ENCODE measurements around the gene IL15RA. TPM values are rescaled to one million over a fixed set of nuclear protein-coding genes. Genes with fewer than 3 reads are reported as not detected.

IL15RA gene
- total RNA-seq, 6 donors from 2014 or later, result 28.0 to 72.6 (median 35.1) TPM

- no peaks in the 10 kb centered on the region for H3K36me3 ChIP-seq
- H3K4me1 ChIP-seq, result peaks cover 17 to 41% (median 35%) of the 10 kb centered on the region in 4 donors
- H3K4me3 ChIP-seq, result peak overlapping the region; percentile 76 to 97 (median 77)
- peak; percentile 35 to 76 for ATAC-seq (ENCODE audit: low FRiP score in 2 of 2)
- WGBS, 2 donors, result 2 to 3% methylated on average over 23 to 29 of the region's 82 CpGs
- no peaks in the 10 kb centered on the region for H3K27me3 ChIP-seq
- TF ChIP-seq POLR2A (IDR thresholded peaks at IDR 0.05) (peak in 1 of 4 donors; percentile 49), EP300 (IDR thresholded peaks at IDR 0.05) (no peak), POLR2AphosphoS5 (IDR thresholded peaks at IDR 0.05) (no peak)
- TF ChIP-seq, protein P1, sequence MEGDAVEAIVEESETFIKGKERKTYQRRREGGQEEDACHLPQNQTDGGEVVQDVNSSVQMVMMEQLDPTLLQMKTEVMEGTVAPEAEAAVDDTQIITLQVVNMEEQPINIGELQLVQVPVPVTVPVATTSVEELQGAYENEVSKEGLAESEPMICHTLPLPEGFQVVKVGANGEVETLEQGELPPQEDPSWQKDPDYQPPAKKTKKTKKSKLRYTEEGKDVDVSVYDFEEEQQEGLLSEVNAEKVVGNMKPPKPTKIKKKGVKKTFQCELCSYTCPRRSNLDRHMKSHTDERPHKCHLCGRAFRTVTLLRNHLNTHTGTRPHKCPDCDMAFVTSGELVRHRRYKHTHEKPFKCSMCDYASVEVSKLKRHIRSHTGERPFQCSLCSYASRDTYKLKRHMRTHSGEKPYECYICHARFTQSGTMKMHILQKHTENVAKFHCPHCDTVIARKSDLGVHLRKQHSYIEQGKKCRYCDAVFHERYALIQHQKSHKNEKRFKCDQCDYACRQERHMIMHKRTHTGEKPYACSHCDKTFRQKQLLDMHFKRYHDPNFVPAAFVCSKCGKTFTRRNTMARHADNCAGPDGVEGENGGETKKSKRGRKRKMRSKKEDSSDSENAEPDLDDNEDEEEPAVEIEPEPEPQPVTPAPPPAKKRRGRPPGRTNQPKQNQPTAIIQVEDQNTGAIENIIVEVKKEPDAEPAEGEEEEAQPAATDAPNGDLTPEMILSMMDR (IDR thresholded peaks at IDR 0.05), result peak in 2 of 6 experiments; percentile 16 to 40
- H3K27ac ChIP-seq, result peak overlapping the region; percentile 95 to 100 (median 97)
- H3K9me3 ChIP-seq, result no peaks in the 10 kb centered on the region
- peak; percentile 40 to 93 for DNase-seq
Observed at GRCh38 chr10:5976512-5977470, 552 bp downstream of the IL15RA start.

- peak in 1 of 2 donors; percentile 58 for ATAC-seq (ENCODE audit: low FRiP score in 2 of 2)
- Histone ChIP-seq H3K27me3 (no peaks in the 10 kb centered on the region), H3K36me3 (no peaks in the 10 kb centered on the region), H3K4me3 (peak overlapping the region; percentile 76 to 97 (median 77)), H3K4me1 (peaks cover 27 to 50% (median 44%) of the 10 kb centered on the region in 4 donors), H3K9me3 (no peaks in the 10 kb centered on the region), H3K27ac (peak overlapping the region; percentile 95 to 100 (median 97))
- WGBS, 2 donors, result 55 to 62% methylated on average over 19 to 20 of the region's 20 CpGs
- DNase-seq, result peak in 1 of 2 donors; percentile 65
- TF ChIP-seq POLR2AphosphoS5 (IDR thresholded peaks at IDR 0.05) (peak in 1 of 2 donors; percentile 68), EP300 (IDR thresholded peaks at IDR 0.05) (no peak), POLR2A (IDR thresholded peaks at IDR 0.05) (peak in 1 of 4 donors; percentile 52)
- TF ChIP-seq, protein P1 (IDR thresholded peaks at IDR 0.05), result no peak
Observed at GRCh38 chr10:5975641-5976473, 1.5 kb downstream of the IL15RA start.

DNA sequence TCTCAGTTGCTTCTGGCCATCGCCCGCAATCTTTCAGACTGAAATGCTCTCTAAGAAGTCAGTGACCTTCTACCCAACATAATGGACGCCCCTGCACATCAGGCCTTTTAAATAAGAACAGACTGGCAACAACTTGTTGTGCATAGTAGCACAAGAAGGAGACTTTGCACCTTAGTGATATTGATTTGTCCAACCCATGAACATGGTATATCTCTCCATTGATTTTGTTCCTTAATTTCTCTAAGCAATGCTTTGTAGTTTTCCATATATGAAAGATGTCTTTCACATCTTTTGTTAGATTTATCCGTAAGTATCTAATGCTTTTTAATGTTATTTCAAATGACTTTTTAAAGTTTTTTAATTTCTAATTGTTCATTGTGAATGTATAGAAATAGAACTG lies 4.3 kb downstream of the IL15RA start:
- H3K36me3 ChIP-seq, result no peaks in the 10 kb centered on the region
- peaks cover 32 to 62% (median 40%) of the 10 kb centered on the region in 4 donors for H3K4me1 ChIP-seq
- TF ChIP-seq POLR2A (IDR thresholded peaks at IDR 0.05), result no peak
- TF ChIP-seq EP300 (IDR thresholded peaks at IDR 0.05), result no peak
- TF ChIP-seq POLR2AphosphoS5 (IDR thresholded peaks at IDR 0.05), result no peak
- TF ChIP-seq, protein P1 (IDR thresholded peaks at IDR 0.05), result no peak
- WGBS, 2 donors, result 95 to 96% methylated on average over 4 of the region's 4 CpGs
- H3K27ac ChIP-seq, result peak overlapping the region in 2 of 4 donors; percentile 15 to 96
- ATAC-seq (ENCODE audit: low FRiP score in 2 of 2) (no peak), DNase-seq (no peak)
- H3K27me3 ChIP-seq, result no peaks in the 10 kb centered on the region
- H3K4me3 ChIP-seq, result no peak overlapping the region
- no peaks in the 10 kb centered on the region for H3K9me3 ChIP-seq

- Histone ChIP-seq H3K27ac (peak overlapping the region; percentile 67 to 96 (median 76)), H3K4me1 (peaks cover 32 to 62% (median 39%) of the 10 kb centered on the region in 4 donors), H3K27me3 (no peaks in the 10 kb centered on the region), H3K4me3 (no peak overlapping the region), H3K36me3 (peaks cover 0 to 8% (median 0%) of the 10 kb centered on the region in 4 donors), H3K9me3 (no peaks in the 10 kb centered on the region)
- ATAC-seq (ENCODE audit: low FRiP score in 2 of 2) (peak in 1 of 2 donors; percentile 9), DNase-seq (no peak)
- TF ChIP-seq POLR2AphosphoS5 (IDR thresholded peaks at IDR 0.05) (no peak), POLR2A (IDR thresholded peaks at IDR 0.05) (no peak), EP300 (IDR thresholded peaks at IDR 0.05) (no peak)
- TF ChIP-seq, protein P1 (IDR thresholded peaks at IDR 0.05), result no peak
- 43 to 59% methylated on average over 4 of the region's 4 CpGs for WGBS, 2 donors
Observed at GRCh38 chr10:5971886-5972285, 5.5 kb downstream of the IL15RA start.
